Spleen (tissue), 7 donors: ENCODE data around the gene MLLT10.

Experiments used
- CTCF ChIP-seq, 11 experiments: fragments of 200-600 bp in 7 of 11; fragments of 450-650 bp in 4 of 11; sonication (generic) in 4 of 11; IDR thresholded peaks in 8 of 11; conservative IDR thresholded peaks in 3 of 11; 1 replicate in 7 of 11; 2 replicates in 4 of 11; pipeline versions ENCODE4 v1.4.0 to v1.8.0; 2016 to 2021; ENCODE audit warnings: antibody characterized with exemption in 11 of 11, inconsistent platforms in 4 of 11, mild to moderate bottlenecking in 1 of 11
- POLR2A ChIP-seq, 3 donors: fragments of 450-650 bp; IDR thresholded peaks; one replicate each; pipeline ENCODE4 v1.5.1; 2017; ENCODE audit warnings: antibody characterized with exemption in 3 of 3, mild to moderate bottlenecking in 1 of 3
- POLR2AphosphoS5 ChIP-seq, 3 donors: sonication (generic); formaldehyde crosslinking; IDR thresholded peaks; one replicate each; pipeline ENCODE4 v1.5.1; 2017; ENCODE audit warnings: antibody characterized with exemption in 3 of 3
- donor health status: DM: no; HTN: no; CAD: no; lungs with moderate emphysema.
- donor health status: DM: no; HTN: no; CAD: no.
- donor health status: DM: no; HTN: no; CAD: no.

- TF ChIP-seq POLR2AphosphoS5 (IDR thresholded peaks at IDR 0.05) = no peak
- no peak for TF ChIP-seq POLR2A (IDR thresholded peaks at IDR 0.05)
- TF ChIP-seq CTCF (IDR thresholded peaks at IDR 0.05 in 8 of 11, conservative IDR thresholded peaks at IDR 0.05 in 3 of 11) = no peak
These were observed 13.5 kb upstream of the MLLT10 start for GRCh38 chr10:21520509-21520908.
